ENCODE data around the gene RHCG.

DNA sequence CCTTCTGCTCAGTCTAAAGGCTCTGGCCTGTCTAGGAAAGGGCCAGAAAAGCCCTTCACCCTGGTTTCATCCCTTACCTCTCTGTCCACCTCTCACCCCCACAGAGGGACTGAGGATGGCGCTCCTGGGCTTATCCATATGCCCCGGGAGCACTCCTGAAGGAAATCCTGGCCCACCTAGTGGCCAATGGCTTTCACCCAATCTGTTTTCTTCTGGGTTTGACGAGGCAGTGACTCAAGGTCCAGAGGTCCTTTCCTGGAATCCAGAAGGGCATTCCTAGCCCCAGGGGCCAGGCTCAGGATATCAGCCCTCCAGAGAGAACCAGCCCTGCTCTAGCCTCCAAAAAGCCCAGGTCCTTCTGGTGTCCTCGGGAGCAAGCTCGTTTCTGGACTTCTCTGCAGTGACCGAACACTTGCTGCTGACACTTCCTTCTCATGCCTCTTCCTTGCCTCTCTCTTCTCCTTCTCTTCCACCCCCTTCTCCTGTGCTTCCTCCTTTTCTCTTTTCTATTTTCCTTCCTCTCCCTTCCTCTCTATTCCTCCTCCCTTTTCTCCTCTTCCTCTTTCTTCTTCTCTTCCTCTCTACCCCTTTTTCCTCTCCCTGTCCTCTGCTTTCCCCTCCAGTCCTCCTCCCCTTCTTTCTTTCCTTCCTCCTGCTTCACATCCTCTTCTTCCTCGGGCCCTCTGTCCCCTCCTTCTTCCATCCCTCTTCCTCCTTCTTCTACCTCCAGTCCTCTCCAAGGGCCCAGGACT is 59.6 kb downstream of the RHCG start:
- TF ChIP-seq, protein P1, sequence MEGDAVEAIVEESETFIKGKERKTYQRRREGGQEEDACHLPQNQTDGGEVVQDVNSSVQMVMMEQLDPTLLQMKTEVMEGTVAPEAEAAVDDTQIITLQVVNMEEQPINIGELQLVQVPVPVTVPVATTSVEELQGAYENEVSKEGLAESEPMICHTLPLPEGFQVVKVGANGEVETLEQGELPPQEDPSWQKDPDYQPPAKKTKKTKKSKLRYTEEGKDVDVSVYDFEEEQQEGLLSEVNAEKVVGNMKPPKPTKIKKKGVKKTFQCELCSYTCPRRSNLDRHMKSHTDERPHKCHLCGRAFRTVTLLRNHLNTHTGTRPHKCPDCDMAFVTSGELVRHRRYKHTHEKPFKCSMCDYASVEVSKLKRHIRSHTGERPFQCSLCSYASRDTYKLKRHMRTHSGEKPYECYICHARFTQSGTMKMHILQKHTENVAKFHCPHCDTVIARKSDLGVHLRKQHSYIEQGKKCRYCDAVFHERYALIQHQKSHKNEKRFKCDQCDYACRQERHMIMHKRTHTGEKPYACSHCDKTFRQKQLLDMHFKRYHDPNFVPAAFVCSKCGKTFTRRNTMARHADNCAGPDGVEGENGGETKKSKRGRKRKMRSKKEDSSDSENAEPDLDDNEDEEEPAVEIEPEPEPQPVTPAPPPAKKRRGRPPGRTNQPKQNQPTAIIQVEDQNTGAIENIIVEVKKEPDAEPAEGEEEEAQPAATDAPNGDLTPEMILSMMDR (conservative IDR thresholded peaks at IDR 0.05), result no peak
- no peak for TF ChIP-seq ZFX (IDR thresholded peaks at IDR 0.05)
